Measurements from ENCODE around the gene NTSR1.

- TF ChIP-seq, protein P1, sequence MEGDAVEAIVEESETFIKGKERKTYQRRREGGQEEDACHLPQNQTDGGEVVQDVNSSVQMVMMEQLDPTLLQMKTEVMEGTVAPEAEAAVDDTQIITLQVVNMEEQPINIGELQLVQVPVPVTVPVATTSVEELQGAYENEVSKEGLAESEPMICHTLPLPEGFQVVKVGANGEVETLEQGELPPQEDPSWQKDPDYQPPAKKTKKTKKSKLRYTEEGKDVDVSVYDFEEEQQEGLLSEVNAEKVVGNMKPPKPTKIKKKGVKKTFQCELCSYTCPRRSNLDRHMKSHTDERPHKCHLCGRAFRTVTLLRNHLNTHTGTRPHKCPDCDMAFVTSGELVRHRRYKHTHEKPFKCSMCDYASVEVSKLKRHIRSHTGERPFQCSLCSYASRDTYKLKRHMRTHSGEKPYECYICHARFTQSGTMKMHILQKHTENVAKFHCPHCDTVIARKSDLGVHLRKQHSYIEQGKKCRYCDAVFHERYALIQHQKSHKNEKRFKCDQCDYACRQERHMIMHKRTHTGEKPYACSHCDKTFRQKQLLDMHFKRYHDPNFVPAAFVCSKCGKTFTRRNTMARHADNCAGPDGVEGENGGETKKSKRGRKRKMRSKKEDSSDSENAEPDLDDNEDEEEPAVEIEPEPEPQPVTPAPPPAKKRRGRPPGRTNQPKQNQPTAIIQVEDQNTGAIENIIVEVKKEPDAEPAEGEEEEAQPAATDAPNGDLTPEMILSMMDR (conservative IDR thresholded peaks at IDR 0.05): no peak
- no peak for TF ChIP-seq EZH2 (IDR thresholded peaks at IDR 0.05; ENCODE audit: low read depth)
These were observed 74.2 kb downstream of the NTSR1 start for GRCh38 chr20:62782893-62783278.

All from PC-9 (cell line).